ENCODE results near the gene ASB18.

Gene ASB18

GRCh38 chr2:236161531-236161930 lies 102.7 kb downstream of the ASB18 start:
- DNase-seq (ENCODE audit: low spot score) = no peak
- POLR2A ChIA-PET (ENCODE audit: low non-redundant PET) = no interaction called here
- no peak for TF ChIP-seq CTCF (conservative IDR thresholded peaks at IDR 0.05; ENCODE audit: low read depth)
- CTCF ChIA-PET = interaction anchor here (0.6 kb wide), 1 partner anchor 97 kb away, joined by 3 read pairs; no protein-coding TSS in a partner anchor
- H3K27ac ChIP-seq = peak overlapping the region; percentile 47

GRCh38 chr2:236161082-236161462 lies 103.1 kb downstream of the ASB18 start:
- ChIA-PET POLR2A (ENCODE audit: low non-redundant PET) (no interaction called here), CTCF (interaction anchor here (0.6 kb wide), 1 partner anchor 97 kb away, joined by 3 read pairs; no protein-coding TSS in a partner anchor)
- TF ChIP-seq CTCF (conservative IDR thresholded peaks at IDR 0.05; ENCODE audit: low read depth) = no peak
- no peak for DNase-seq (ENCODE audit: low spot score)
- H3K27ac ChIP-seq = no peak overlapping the region

- no peak for TF ChIP-seq CTCF (conservative IDR thresholded peaks at IDR 0.05; ENCODE audit: low read depth)
- no peak for DNase-seq (ENCODE audit: low spot score)
- POLR2A ChIA-PET (ENCODE audit: low non-redundant PET) = no interaction called here
- H3K27ac ChIP-seq = no peak overlapping the region
- CTCF ChIA-PET = no interaction called here
Measured at GRCh38 chr2:236160366-236161081, 103.7 kb downstream of the ASB18 start.

- TF ChIP-seq CTCF (conservative IDR thresholded peaks at IDR 0.05; ENCODE audit: low read depth) = no peak
- POLR2A ChIA-PET (ENCODE audit: low non-redundant PET) = no interaction called here
- no peak for DNase-seq (ENCODE audit: low spot score)
- no peak overlapping the region for H3K27ac ChIP-seq
- CTCF ChIA-PET = interaction anchor here (0.7 kb wide), 1 partner anchor 804 kb away, joined by 5 read pairs; no protein-coding TSS in a partner anchor
Measured at GRCh38 chr2:236159778-236160170, 104.4 kb downstream of the ASB18 start.

- DNase-seq (ENCODE audit: low spot score) = no peak
- ChIA-PET POLR2A (ENCODE audit: low non-redundant PET) (no interaction called here), CTCF (interaction anchor here (0.7 kb wide), 1 partner anchor 803 kb away, joined by 5 read pairs; no protein-coding TSS in a partner anchor)
- no peak overlapping the region for H3K27ac ChIP-seq
- no peak for TF ChIP-seq CTCF (conservative IDR thresholded peaks at IDR 0.05; ENCODE audit: low read depth)
Measured at GRCh38 chr2:236158969-236159777, 105.0 kb downstream of the ASB18 start.

GRCh38 chr2:236157815-236158498 lies 106.2 kb downstream of the ASB18 start:
- ChIA-PET POLR2A (ENCODE audit: low non-redundant PET) (no interaction called here), CTCF (interaction anchor here (0.6 kb wide), 1 partner anchor 637 kb away, joined by 5 read pairs; no protein-coding TSS in a partner anchor)
- DNase-seq (ENCODE audit: low spot score) = no peak
- no peak for TF ChIP-seq CTCF (conservative IDR thresholded peaks at IDR 0.05; ENCODE audit: low read depth)
- H3K27ac ChIP-seq = no peak overlapping the region

All from RWPE1 (cell line).